ENCODE measurements around the gene C1orf87. TPM values are rescaled to one million over a fixed set of nuclear protein-coding genes. Genes with fewer than 3 reads are reported as not detected.

C1orf87 gene
- total RNA-seq, 1 experiment from 2014 or later, result not detected

DNA sequence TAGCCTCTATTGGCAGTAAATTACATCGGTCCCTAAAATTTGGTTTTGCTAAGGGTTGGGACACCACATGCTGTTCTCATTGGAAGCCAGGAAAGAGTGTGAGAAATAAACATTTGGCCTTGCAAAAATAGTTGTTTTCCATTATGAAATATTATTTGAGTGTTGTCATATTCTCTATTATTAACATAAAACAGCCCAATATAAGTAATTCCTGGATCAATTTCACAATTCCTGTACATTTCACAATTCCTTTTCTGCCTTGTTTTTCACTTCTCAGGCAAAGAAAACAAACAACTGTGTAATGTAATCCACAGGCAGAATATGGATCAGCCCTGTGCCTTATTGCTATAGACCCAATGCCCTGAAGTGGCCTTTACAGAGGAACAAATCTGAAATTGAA, 40.5 kb downstream of the C1orf87 start:
- no peaks in the 10 kb centered on the region for H3K79me2 ChIP-seq (ENCODE audit: insufficient read depth, low read length)
- H3K9me3 ChIP-seq (ENCODE audit: control insufficient read depth in 1 of 2, insufficient read depth in 1 of 2, low read depth in 1 of 2, low read length in 2 of 2), result no peaks in the 10 kb centered on the region
- H3K4me2 ChIP-seq (ENCODE audit: low read length), result no peak overlapping the region
- no peak overlapping the region for H3K9ac ChIP-seq (ENCODE audit: low read length)
- no peaks in the 10 kb centered on the region for H4K20me1 ChIP-seq (ENCODE audit: insufficient read depth)
- ChIA-PET CTCF (no interaction called here), RAD21 (ENCODE audit: low non-redundant PET in 1 of 2, low total read pairs in 2 of 2, uncharacterized antibody in 2 of 2, unreplicated experiment in 2 of 2) (no interaction called here), POLR2A (no interaction called here)
- TF ChIP-seq POLR2A (IDR thresholded peaks at IDR 0.05; ENCODE audit: borderline replicate concordance, extremely low read depth, insufficient read depth, insufficient read length), result no peak
- no peak for TF ChIP-seq ZNF274 (IDR thresholded peaks at IDR 0.05; ENCODE audit: low read depth, low read length)
- TF ChIP-seq, protein P1, sequence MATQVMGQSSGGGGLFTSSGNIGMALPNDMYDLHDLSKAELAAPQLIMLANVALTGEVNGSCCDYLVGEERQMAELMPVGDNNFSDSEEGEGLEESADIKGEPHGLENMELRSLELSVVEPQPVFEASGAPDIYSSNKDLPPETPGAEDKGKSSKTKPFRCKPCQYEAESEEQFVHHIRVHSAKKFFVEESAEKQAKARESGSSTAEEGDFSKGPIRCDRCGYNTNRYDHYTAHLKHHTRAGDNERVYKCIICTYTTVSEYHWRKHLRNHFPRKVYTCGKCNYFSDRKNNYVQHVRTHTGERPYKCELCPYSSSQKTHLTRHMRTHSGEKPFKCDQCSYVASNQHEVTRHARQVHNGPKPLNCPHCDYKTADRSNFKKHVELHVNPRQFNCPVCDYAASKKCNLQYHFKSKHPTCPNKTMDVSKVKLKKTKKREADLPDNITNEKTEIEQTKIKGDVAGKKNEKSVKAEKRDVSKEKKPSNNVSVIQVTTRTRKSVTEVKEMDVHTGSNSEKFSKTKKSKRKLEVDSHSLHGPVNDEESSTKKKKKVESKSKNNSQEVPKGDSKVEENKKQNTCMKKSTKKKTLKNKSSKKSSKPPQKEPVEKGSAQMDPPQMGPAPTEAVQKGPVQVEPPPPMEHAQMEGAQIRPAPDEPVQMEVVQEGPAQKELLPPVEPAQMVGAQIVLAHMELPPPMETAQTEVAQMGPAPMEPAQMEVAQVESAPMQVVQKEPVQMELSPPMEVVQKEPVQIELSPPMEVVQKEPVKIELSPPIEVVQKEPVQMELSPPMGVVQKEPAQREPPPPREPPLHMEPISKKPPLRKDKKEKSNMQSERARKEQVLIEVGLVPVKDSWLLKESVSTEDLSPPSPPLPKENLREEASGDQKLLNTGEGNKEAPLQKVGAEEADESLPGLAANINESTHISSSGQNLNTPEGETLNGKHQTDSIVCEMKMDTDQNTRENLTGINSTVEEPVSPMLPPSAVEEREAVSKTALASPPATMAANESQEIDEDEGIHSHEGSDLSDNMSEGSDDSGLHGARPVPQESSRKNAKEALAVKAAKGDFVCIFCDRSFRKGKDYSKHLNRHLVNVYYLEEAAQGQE (IDR thresholded peaks at IDR 0.05; ENCODE audit: low read depth), result no peak
- no peak for TF ChIP-seq SP1 (IDR thresholded peaks at IDR 0.05; ENCODE audit: low read depth)
- TF ChIP-seq CBX3 (IDR thresholded peaks at IDR 0.05; ENCODE audit: low read depth), result no peak
- TF ChIP-seq EZH2 (IDR thresholded peaks at IDR 0.05), result no peak
- no peak for TF ChIP-seq TCF7L2 (IDR thresholded peaks at IDR 0.05; ENCODE audit: borderline replicate concordance, extremely low read depth, insufficient read depth, insufficient read length)
- TF ChIP-seq FOSL1 (IDR thresholded peaks at IDR 0.05; ENCODE audit: low read depth), result no peak
- TF ChIP-seq SRF (IDR thresholded peaks at IDR 0.05; ENCODE audit: low read depth), result no peak
- no peak overlapping the region for H2AFZ ChIP-seq (ENCODE audit: low read depth, low read length, poor library complexity, severe bottlenecking)
- BruUV-seq (replicated peaks), result no TSS peak
- H3K9me2 ChIP-seq (ENCODE audit: insufficient read depth), result no peaks in the 10 kb centered on the region
- DNase-seq (ENCODE audit: low read depth, low spot score) (no peak), ATAC-seq (no peak)
- H3K4me1 ChIP-seq (ENCODE audit: control insufficient read depth in 1 of 2, insufficient read depth in 2 of 2, low read length in 2 of 2), result no peaks in the 10 kb centered on the region
- peaks cover 11% of the 10 kb centered on the region; the same call in 1 of the 2 replicates for H3K27me3 ChIP-seq (ENCODE audit: insufficient read depth, low read length)
- intact Hi-C loops (cut with micrococcal nuclease), result no loop called here
- H3K4me3 ChIP-seq (replicated peaks in 1 of 2; ENCODE audit: low read depth in 1 of 2, low read length in 2 of 2), result no peak overlapping the region
- no peaks in the 10 kb centered on the region for H3K36me3 ChIP-seq (ENCODE audit: control insufficient read depth in 1 of 2, insufficient read depth in 2 of 2, low read length in 2 of 2)
- no peak overlapping the region for H3K27ac ChIP-seq (ENCODE audit: low read depth, low read length)
